Measurements from ENCODE around the gene SLC6A18.

SLC6A18 gene

DNA sequence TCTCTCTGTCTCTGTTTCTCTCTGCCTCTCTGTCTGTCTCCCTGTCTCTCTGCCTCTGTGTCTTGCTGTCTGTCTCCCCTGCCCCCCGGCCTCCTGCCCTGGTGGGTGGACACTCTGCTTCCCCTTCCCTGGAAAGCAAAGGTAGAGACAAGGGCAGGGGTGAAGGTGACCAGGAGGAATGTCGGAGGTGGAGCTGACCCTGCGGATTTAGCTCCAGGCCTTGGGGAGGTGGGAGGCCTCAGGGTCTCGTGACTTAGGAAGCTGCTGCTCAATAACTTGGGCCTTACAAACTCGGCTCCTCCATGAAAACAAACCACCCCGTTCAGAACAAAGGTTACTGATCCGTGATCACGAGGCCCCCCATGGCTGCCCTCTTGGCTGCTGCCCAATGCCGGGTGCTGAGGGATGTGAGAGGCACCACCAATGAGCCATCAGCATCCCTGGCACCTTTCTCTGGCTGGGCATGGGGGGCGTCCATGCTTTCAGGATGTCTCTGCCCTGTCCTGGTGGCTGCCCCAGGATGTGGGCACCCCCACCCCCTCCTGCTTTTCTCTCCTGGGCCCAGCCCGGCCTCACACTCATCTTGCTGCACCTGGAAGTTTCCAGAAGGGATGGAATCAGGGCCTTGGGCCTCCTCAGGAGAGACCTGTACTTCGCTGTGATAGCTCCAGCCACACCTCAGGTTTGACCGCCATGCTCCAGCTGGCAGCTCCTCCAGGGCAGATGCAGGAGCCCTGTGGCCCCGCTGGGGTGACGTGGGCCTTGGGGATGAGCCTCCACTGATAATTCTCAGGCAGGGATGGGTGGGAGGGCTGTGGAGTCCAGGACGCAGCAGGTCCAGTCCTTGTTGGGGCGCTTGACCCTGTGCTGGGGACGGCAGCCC lies 38.6 kb upstream of the SLC6A18 start:
- Histone ChIP-seq H3K27me3 (ENCODE audit: control insufficient read depth in 2 of 2, insufficient read depth in 2 of 2, low read length in 2 of 2) (peaks cover 0 to 6% of the 10 kb centered on the region in 2 donors), H3K36me3 (ENCODE audit: control insufficient read depth in 2 of 2, insufficient read depth in 2 of 2, low read length in 2 of 2) (no peaks in the 10 kb centered on the region), H3K9me3 (ENCODE audit: control insufficient read depth in 2 of 2, low read length in 2 of 2) (no peaks in the 10 kb centered on the region), H3K4me1 (ENCODE audit: control insufficient read depth in 2 of 2, insufficient read depth in 2 of 2, low read length in 2 of 2) (peaks cover 30 to 40% of the 10 kb centered on the region in 2 donors), H3K4me3 (ENCODE audit: low read length in 2 of 2) (no peak overlapping the region), H3K9ac (ENCODE audit: low read depth in 1 of 2, low read length in 2 of 2) (no peak overlapping the region), H3K27ac (ENCODE audit: low read depth in 2 of 2, low read length in 2 of 2) (no peak overlapping the region)

DNA sequence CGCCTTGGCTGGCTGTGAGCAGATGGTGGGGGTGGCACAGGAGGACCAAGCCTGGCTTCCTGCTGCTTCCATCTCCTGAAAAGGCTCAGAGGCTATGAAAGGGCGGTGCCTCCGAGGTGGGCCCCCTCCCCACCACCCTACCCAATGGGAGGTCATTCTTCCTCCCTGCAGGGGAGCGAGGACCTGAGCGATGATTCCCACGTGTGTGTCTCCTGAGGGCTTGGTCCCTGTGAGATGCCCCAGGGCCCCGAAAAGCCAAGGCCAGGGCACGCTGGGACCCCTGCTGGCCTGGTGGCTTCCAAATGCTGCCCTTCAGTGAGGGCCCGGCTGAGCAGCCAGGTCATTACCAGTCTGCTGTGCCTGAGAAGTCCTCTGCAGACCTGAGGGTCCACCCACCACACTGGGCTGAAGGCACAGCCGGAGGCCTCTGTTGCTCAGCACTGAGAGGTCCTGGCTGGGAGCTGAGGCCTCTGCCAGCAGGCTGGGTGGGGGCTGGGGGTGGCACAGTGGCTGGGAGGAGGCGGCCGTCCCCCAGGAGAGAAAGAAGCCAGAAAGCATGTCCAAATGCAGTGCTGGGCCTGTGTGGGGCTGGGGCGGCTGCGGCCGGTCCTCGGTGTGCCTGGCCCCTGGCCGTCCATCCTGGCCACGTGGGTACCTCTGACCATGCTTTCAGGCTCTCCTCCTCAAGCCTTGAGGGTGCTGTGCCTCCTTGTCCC lies 37.8 kb upstream of the SLC6A18 start:
- Histone ChIP-seq H3K9me3 (ENCODE audit: control insufficient read depth in 2 of 2, low read length in 2 of 2) (no peaks in the 10 kb centered on the region), H3K9ac (ENCODE audit: low read depth in 1 of 2, low read length in 2 of 2) (no peak overlapping the region), H3K27ac (ENCODE audit: low read depth in 2 of 2, low read length in 2 of 2) (no peak overlapping the region), H3K36me3 (ENCODE audit: control insufficient read depth in 2 of 2, insufficient read depth in 2 of 2, low read length in 2 of 2) (no peaks in the 10 kb centered on the region), H3K27me3 (ENCODE audit: control insufficient read depth in 2 of 2, insufficient read depth in 2 of 2, low read length in 2 of 2) (peaks cover 0 to 6% of the 10 kb centered on the region in 2 donors), H3K4me1 (ENCODE audit: control insufficient read depth in 2 of 2, insufficient read depth in 2 of 2, low read length in 2 of 2) (peaks cover 27 to 34% of the 10 kb centered on the region in 2 donors), H3K4me3 (ENCODE audit: low read length in 2 of 2) (no peak overlapping the region)

DNA sequence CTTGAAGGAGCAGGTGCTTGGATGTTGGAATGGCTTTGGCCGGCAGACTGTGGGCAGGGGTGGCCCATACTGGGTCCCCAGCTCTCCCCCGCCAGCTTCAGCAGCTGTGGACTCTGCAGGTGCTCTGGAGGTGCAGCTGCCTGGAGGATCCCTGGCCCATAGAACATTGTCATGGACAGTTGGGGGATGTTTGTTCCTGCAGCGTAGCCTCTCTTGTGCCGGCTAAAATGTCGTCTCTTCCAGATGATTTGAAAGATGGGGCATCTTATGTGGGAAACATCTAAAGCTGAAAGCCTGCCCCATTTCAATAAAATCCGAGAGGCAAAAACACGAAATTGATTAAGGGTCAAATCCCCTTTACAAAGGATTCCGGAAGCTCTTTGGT lies 37.2 kb upstream of the SLC6A18 start:
- Histone ChIP-seq H3K27me3 (ENCODE audit: control insufficient read depth in 2 of 2, insufficient read depth in 2 of 2, low read length in 2 of 2) (peaks cover 0 to 6% of the 10 kb centered on the region in 2 donors), H3K36me3 (ENCODE audit: control insufficient read depth in 2 of 2, insufficient read depth in 2 of 2, low read length in 2 of 2) (no peaks in the 10 kb centered on the region), H3K9ac (ENCODE audit: low read depth in 1 of 2, low read length in 2 of 2) (no peak overlapping the region), H3K4me3 (ENCODE audit: low read length in 2 of 2) (no peak overlapping the region), H3K27ac (ENCODE audit: low read depth in 2 of 2, low read length in 2 of 2) (no peak overlapping the region), H3K9me3 (ENCODE audit: control insufficient read depth in 2 of 2, low read length in 2 of 2) (no peaks in the 10 kb centered on the region), H3K4me1 (ENCODE audit: control insufficient read depth in 2 of 2, insufficient read depth in 2 of 2, low read length in 2 of 2) (peaks cover 22 to 28% of the 10 kb centered on the region in 2 donors)

DNA sequence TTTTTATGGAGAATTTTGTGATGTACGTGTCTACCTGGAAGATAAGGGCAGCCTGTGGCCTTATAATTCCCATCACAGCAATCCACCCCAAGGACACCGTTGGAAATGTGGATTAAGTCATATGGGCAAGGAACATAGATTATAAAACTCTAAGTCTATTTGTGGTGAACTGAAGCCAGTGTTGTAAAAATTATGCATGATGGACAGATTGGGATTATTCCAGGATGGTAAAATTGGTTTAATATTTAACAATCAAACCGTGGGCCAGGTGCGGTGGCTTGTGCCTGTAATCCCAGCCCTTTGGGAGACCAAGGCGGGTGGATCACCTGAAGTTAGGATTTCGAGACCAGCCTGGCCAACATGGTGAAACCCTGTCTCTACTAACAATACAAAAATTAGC lies 36.7 kb upstream of the SLC6A18 start:
- Histone ChIP-seq H3K36me3 (ENCODE audit: control insufficient read depth in 2 of 2, insufficient read depth in 2 of 2, low read length in 2 of 2) (no peaks in the 10 kb centered on the region), H3K4me3 (ENCODE audit: low read length in 2 of 2) (no peak overlapping the region), H3K4me1 (ENCODE audit: control insufficient read depth in 2 of 2, insufficient read depth in 2 of 2, low read length in 2 of 2) (peaks cover 17 to 24% of the 10 kb centered on the region in 2 donors), H3K27ac (ENCODE audit: low read depth in 2 of 2, low read length in 2 of 2) (no peak overlapping the region), H3K9me3 (ENCODE audit: control insufficient read depth in 2 of 2, low read length in 2 of 2) (no peaks in the 10 kb centered on the region), H3K27me3 (ENCODE audit: control insufficient read depth in 2 of 2, insufficient read depth in 2 of 2, low read length in 2 of 2) (peaks cover 0 to 6% of the 10 kb centered on the region in 2 donors), H3K9ac (ENCODE audit: low read depth in 1 of 2, low read length in 2 of 2) (no peak overlapping the region)

DNA sequence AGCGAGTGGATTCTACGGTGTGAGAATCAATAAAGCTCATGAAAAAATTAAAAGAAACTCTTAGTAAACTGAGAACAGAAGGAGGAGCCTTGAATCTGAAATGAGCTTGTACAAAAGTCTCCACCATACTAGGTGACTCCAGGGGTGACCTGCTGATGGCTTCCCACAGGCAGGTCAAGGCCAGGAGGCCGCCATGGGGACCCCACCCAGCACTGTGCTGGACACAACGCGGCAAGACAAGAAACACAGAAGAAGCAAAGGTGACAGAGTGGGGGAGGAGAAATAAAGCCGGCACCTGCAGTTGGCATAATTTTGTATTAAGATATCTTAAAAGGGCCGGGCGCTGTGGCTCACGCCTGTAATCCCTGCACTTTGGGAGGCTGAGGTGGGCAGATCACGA lies 35.9 kb upstream of the SLC6A18 start:
- H3K9me3 ChIP-seq (ENCODE audit: control insufficient read depth in 2 of 2, low read length in 2 of 2): no peaks in the 10 kb centered on the region

DNA sequence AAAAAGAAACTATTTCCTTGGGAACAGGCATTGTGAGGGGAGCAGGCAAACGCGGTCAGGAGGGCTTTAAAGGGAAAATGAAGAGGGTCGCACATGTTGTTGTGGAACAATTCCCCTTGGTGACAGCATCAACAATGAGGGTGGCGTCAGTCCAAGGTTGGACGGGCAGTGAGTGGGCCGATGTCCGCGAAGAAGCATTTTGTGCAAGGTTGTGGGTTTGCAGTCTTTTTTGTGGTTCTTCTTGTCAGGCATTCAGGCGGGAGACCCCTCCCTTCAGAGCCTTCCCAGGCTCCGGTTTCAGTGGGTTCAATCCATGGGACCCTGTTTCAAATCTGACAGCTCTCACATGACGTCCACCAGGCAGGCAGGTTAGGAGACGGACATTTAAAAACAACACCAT lies 34.9 kb upstream of the SLC6A18 start:
- Histone ChIP-seq H3K4me3 (ENCODE audit: low read length in 2 of 2) (no peak overlapping the region), H3K4me1 (ENCODE audit: control insufficient read depth in 2 of 2, insufficient read depth in 2 of 2, low read length in 2 of 2) (peaks cover 16% of the 10 kb centered on the region in 2 donors), H3K27ac (ENCODE audit: low read depth in 2 of 2, low read length in 2 of 2) (no peak overlapping the region), H3K9ac (ENCODE audit: low read depth in 1 of 2, low read length in 2 of 2) (no peak overlapping the region), H3K27me3 (ENCODE audit: control insufficient read depth in 2 of 2, insufficient read depth in 2 of 2, low read length in 2 of 2) (peaks cover 0 to 6% of the 10 kb centered on the region in 2 donors), H3K9me3 (ENCODE audit: control insufficient read depth in 2 of 2, low read length in 2 of 2) (no peaks in the 10 kb centered on the region), H3K36me3 (ENCODE audit: control insufficient read depth in 2 of 2, insufficient read depth in 2 of 2, low read length in 2 of 2) (no peaks in the 10 kb centered on the region)

More for the DNA sequence above, 35.9 kb upstream of the SLC6A18 start:
- H3K4me1 ChIP-seq (ENCODE audit: control insufficient read depth in 2 of 2, insufficient read depth in 2 of 2, low read length in 2 of 2): peaks cover 16 to 19% of the 10 kb centered on the region in 2 donors
- no peaks in the 10 kb centered on the region for H3K36me3 ChIP-seq (ENCODE audit: control insufficient read depth in 2 of 2, insufficient read depth in 2 of 2, low read length in 2 of 2)
- peaks cover 0 to 6% of the 10 kb centered on the region in 2 donors for H3K27me3 ChIP-seq (ENCODE audit: control insufficient read depth in 2 of 2, insufficient read depth in 2 of 2, low read length in 2 of 2)
- H3K9ac ChIP-seq (ENCODE audit: low read depth in 1 of 2, low read length in 2 of 2): no peak overlapping the region
- H3K27ac ChIP-seq (ENCODE audit: low read depth in 2 of 2, low read length in 2 of 2): no peak overlapping the region
- no peak overlapping the region for H3K4me3 ChIP-seq (ENCODE audit: low read length in 2 of 2)

DNA sequence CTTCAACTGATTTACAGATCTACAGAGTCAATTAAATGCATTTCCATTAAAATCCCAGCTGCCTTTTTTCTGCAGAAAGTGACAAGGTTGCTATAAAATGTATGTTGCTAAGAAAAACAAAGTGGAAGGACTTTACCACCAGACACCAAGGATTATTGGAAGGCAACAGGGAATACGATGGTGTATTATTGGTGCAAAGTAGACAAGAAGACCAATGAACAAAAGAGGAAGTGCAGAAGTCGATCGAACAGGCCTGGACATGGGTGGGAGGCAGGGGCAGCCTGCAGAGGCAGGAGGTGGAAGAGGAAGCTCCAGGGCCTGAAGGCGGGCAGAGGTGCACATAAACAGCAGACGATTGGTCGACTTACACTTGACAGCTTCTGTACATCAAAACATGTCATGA lies 34.3 kb upstream of the SLC6A18 start:
- Histone ChIP-seq H3K36me3 (ENCODE audit: control insufficient read depth in 2 of 2, insufficient read depth in 2 of 2, low read length in 2 of 2) (no peaks in the 10 kb centered on the region), H3K4me3 (ENCODE audit: low read length in 2 of 2) (no peak overlapping the region), H3K9me3 (ENCODE audit: control insufficient read depth in 2 of 2, low read length in 2 of 2) (no peaks in the 10 kb centered on the region), H3K4me1 (ENCODE audit: control insufficient read depth in 2 of 2, insufficient read depth in 2 of 2, low read length in 2 of 2) (peaks cover 11 to 12% of the 10 kb centered on the region in 2 donors), H3K27me3 (ENCODE audit: control insufficient read depth in 2 of 2, insufficient read depth in 2 of 2, low read length in 2 of 2) (peaks cover 0 to 6% of the 10 kb centered on the region in 2 donors), H3K27ac (ENCODE audit: low read depth in 2 of 2, low read length in 2 of 2) (no peak overlapping the region), H3K9ac (ENCODE audit: low read depth in 1 of 2, low read length in 2 of 2) (no peak overlapping the region)

DNA sequence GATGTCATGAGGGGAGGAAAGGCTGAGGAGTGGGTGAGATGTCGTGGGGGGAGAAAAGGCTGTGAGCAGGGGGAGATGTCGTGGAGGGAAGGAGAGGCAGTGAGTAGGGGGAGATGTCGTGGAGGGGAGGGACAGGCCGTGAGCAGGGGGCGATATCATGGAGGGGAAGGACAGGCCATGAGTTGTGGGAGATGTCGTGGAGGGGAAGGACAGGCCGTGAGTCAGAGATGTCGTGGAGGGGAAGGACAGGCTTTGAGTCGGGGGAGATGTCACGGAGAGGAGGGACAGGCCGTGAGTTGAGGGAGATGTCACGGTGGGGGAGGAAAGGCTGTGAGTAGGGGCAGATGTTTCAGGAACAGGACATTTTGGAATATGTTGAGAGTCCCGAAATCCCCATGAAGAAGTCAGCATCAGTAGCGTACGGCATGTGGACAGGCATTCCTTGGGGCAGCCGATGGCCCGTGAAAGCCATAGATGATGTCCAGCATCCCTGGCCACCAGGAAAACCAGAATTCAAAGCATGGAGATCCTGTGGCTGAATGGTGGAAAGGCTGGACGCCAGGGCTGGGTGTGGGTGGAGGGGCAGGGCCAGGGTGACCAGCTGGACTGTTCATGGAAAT lies 32.1 kb upstream of the SLC6A18 start:
- peaks cover under 1% of the 10 kb centered on the region in 2 donors for H3K4me1 ChIP-seq (ENCODE audit: control insufficient read depth in 2 of 2, insufficient read depth in 2 of 2, low read length in 2 of 2)
- no peaks in the 10 kb centered on the region for H3K9me3 ChIP-seq (ENCODE audit: control insufficient read depth in 2 of 2, low read length in 2 of 2)
- H3K27ac ChIP-seq (ENCODE audit: low read depth in 2 of 2, low read length in 2 of 2): no peak overlapping the region
- H3K27me3 ChIP-seq (ENCODE audit: control insufficient read depth in 2 of 2, insufficient read depth in 2 of 2, low read length in 2 of 2): peaks cover 0 to 5% of the 10 kb centered on the region in 2 donors
- no peak overlapping the region for H3K9ac ChIP-seq (ENCODE audit: low read depth in 1 of 2, low read length in 2 of 2)
- no peak overlapping the region for H3K4me3 ChIP-seq (ENCODE audit: low read length in 2 of 2)
- no peaks in the 10 kb centered on the region for H3K36me3 ChIP-seq (ENCODE audit: control insufficient read depth in 2 of 2, insufficient read depth in 2 of 2, low read length in 2 of 2)

DNA sequence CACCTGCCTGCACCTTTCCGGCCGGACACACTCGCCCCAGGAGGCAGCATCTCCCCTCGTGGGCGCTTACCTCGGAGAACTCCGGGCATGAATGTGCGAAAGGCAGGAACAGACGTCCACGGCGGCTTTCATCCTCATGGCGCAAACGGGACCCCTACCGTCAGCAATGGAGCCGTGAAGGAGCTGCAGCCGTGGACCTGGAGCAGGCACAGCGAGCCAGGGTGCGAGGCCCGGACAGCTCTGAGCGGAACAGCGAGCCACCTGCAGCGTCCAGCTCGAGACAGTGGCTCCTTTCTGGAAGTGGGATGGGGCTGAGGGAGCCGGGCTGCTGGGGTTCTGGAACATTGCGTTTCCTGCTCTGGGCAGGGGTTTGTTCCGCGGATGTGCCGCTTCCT lies 31.6 kb upstream of the SLC6A18 start:
- H3K9me3 ChIP-seq (ENCODE audit: control insufficient read depth in 2 of 2, low read length in 2 of 2): no peaks in the 10 kb centered on the region
- H3K4me1 ChIP-seq (ENCODE audit: control insufficient read depth in 2 of 2, insufficient read depth in 2 of 2, low read length in 2 of 2): no peaks in the 10 kb centered on the region
- no peak overlapping the region for H3K27ac ChIP-seq (ENCODE audit: low read depth in 2 of 2, low read length in 2 of 2)
- no peak overlapping the region for H3K9ac ChIP-seq (ENCODE audit: low read depth in 1 of 2, low read length in 2 of 2)
- peaks cover 0 to 7% of the 10 kb centered on the region in 2 donors for H3K27me3 ChIP-seq (ENCODE audit: control insufficient read depth in 2 of 2, insufficient read depth in 2 of 2, low read length in 2 of 2)
- no peak overlapping the region for H3K4me3 ChIP-seq (ENCODE audit: low read length in 2 of 2)
- no peaks in the 10 kb centered on the region for H3K36me3 ChIP-seq (ENCODE audit: control insufficient read depth in 2 of 2, insufficient read depth in 2 of 2, low read length in 2 of 2)

DNA sequence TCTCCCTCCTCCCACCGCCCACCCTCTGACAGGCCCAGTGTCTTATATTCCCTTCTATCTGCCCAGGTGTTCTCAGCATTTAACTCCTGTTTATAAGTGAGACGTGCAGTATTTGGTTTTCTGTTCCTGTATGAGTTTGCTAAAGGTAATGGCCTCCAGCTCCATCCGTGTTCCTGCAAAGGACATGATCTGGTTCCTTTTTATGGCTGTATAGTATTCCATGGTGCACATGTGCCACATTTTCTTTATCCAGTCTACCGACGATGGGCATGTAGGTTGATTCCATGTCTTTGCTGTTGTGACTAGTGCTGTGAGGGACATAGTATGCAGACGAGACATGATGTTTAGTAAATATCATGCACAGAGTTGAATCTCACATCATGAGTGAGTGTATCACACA lies 30.8 kb upstream of the SLC6A18 start:
- H3K9ac ChIP-seq (ENCODE audit: low read depth in 1 of 2, low read length in 2 of 2): no peak overlapping the region
- H3K4me3 ChIP-seq (ENCODE audit: low read length in 2 of 2): no peak overlapping the region
- H3K4me1 ChIP-seq (ENCODE audit: control insufficient read depth in 2 of 2, insufficient read depth in 2 of 2, low read length in 2 of 2): no peaks in the 10 kb centered on the region
- H3K27ac ChIP-seq (ENCODE audit: low read depth in 2 of 2, low read length in 2 of 2): no peak overlapping the region
- H3K27me3 ChIP-seq (ENCODE audit: control insufficient read depth in 2 of 2, insufficient read depth in 2 of 2, low read length in 2 of 2): peaks cover 0 to 9% of the 10 kb centered on the region in 2 donors
- H3K9me3 ChIP-seq (ENCODE audit: control insufficient read depth in 2 of 2, low read length in 2 of 2): no peaks in the 10 kb centered on the region
- no peaks in the 10 kb centered on the region for H3K36me3 ChIP-seq (ENCODE audit: control insufficient read depth in 2 of 2, insufficient read depth in 2 of 2, low read length in 2 of 2)
